Karpas-422 (cell line): ENCODE data around the gene TRAPPC5. TPM values are rescaled to one million over a fixed set of nuclear protein-coding genes. Genes with fewer than 3 reads are reported as not detected.

Experiments
- DNase-seq: peaks from one replicate; pipeline ENCODE4 v3.0.0-alpha.2; 2015
- H2AFZ ChIP-seq: fragments of 200-600 bp; sonication (generic); 2 replicates; pipeline ENCODE4 v1.6.1; 2014; ENCODE audit warnings: antibody characterized with exemption, low read length, mixed read lengths
- H3K27ac ChIP-seq: fragments of 200-600 bp; sonication (generic); 2 replicates; pipeline ENCODE4 v1.5.1; 2014; ENCODE audit warnings: mild to moderate bottlenecking, low read length, moderate library complexity
- H3K27me3 ChIP-seq: fragments of 200-600 bp; sonication (generic); 2 replicates; pipeline ENCODE4 v1.6.1; 2014; ENCODE audit warnings: low read length, mixed read lengths
- H3K36me3 ChIP-seq: fragments of 200-600 bp; sonication (generic); 2 replicates; pipeline ENCODE4 v1.6.1; 2014; ENCODE audit warnings: low read length, mixed read lengths; ENCODE audit not compliant: insufficient read depth
- H3K4me1 ChIP-seq: fragments of 200-600 bp; sonication (generic); 2 replicates; pipeline ENCODE4 v1.6.1; 2014; ENCODE audit warnings: mild to moderate bottlenecking, low read length, mixed read lengths
- H3K4me2 ChIP-seq: fragments of 200-600 bp; sonication (generic); 2 replicates; pipeline ENCODE4 v1.6.1; 2014; ENCODE audit warnings: low read length, low read depth, mild to moderate bottlenecking; ENCODE audit not compliant: poor library complexity, severe bottlenecking
- H3K4me3 ChIP-seq: fragments of 200-600 bp; sonication (generic); 2 replicates; pipeline ENCODE4 v1.5.1; 2014; ENCODE audit warnings: mild to moderate bottlenecking, antibody characterized with exemption, low read length, mixed read lengths
- H3K79me2 ChIP-seq: fragments of 200-600 bp; sonication (generic); 2 replicates; pipeline ENCODE4 v1.6.1; 2014; ENCODE audit warnings: mild to moderate bottlenecking, low read length, mixed read lengths
- H3K9ac ChIP-seq: fragments of 200-600 bp; sonication (generic); 2 replicates; pipeline ENCODE4 v1.6.0; 2014; ENCODE audit warnings: low read length
- H3K9me2 ChIP-seq: fragments of 200-600 bp; sonication (generic), shearing (Covaris generic); replicated peaks from 2 replicates; pipeline ENCODE4 v1.6.0; 2014; ENCODE audit warnings: mild to moderate bottlenecking, low read length, moderate library complexity; ENCODE audit not compliant: insufficient read depth
- H3K9me3 ChIP-seq: fragments of 300-700, 200-600 bp; sonication (generic); 2 replicates; pipeline ENCODE4 v1.6.1; 2014; ENCODE audit warnings: low read length, mixed read lengths
- H4K20me1 ChIP-seq: fragments of 200-600 bp; sonication (generic); 2 replicates; pipeline ENCODE4 v1.6.1; 2014; ENCODE audit warnings: mild to moderate bottlenecking, antibody characterized with exemption, low read length, low read depth; ENCODE audit not compliant: insufficient read depth
- total RNA-seq: library from RNA; depleted of rRNA; stranded (reverse); fragments of >200 nt; shearing (Covaris generic); gene quantifications from 2 replicates; pipeline ENCODE4 v1.2.3, GENCODE V29; 2014; ENCODE audit warnings: low replicate concordance

TRAPPC5 gene
- total RNA-seq, 1 experiment from 2014 or later = 52.1 TPM

DNA sequence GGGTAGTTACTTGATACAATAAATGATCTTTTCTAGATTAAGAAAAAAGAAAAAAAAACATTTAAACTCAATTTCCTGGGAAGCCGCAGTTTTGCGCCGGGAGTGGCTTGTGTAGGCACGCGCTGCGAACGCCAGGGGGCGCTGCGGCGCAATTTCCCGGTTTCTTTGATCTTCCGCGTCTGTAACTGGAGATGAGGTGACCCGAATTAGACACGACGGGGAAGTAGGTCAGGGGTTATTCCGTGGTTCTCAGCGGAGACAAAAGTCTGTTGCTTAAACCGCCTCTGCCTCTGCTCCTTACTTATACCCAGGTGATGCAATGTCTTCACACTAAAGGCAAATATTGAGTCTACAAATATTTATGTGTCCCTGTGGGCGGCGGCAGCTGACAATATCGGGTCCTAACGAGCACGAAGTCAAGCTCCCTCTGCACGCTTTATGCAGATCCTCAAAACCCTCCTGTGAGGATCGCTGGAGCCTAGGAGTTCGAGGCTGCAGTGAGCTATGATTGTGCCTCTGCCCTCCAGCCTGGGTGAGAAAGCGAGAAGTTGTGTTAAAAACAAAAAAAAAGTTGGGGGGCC is 28.5 kb upstream of the TRAPPC5 start:
- Histone ChIP-seq H4K20me1 (no peaks in the 10 kb centered on the region), H3K9me3 (no peaks in the 10 kb centered on the region), H3K36me3 (no peaks in the 10 kb centered on the region), H3K4me1 (peaks cover 5% of the 10 kb centered on the region), H3K4me2 (peak overlapping the region; percentile 69), H3K27ac (no peak overlapping the region), H3K4me3 (peak overlapping the region; percentile 54), H3K9ac (peak overlapping the region; percentile 48), H3K27me3 (no peaks in the 10 kb centered on the region), H2AFZ (peak overlapping the region; percentile 82), H3K9me2 (no peaks in the 10 kb centered on the region), H3K79me2 (no peaks in the 10 kb centered on the region)
- DNase-seq = peak; percentile 90

DNA sequence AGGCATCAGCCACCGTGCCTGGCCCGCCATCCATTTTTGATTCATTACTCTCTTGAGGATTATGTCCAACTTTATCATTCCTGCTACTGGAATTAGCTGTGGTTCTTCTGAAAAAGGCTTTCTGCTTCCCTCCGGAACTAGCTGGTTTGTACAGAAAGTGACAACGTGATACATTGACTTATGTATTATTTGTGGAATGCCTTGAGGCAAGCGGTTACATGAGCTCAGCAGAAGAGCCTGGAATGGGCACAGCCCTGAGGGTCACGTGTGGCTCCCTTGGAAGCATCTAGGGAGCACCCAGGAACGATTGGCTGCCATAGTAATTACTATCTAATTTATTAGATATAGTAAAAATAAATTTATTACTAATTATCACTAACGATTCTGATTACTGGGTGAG is 26.2 kb upstream of the TRAPPC5 start:
- DNase-seq = no peak
- H3K4me3 ChIP-seq = no peak overlapping the region
- no peak overlapping the region for H3K4me2 ChIP-seq

DNA sequence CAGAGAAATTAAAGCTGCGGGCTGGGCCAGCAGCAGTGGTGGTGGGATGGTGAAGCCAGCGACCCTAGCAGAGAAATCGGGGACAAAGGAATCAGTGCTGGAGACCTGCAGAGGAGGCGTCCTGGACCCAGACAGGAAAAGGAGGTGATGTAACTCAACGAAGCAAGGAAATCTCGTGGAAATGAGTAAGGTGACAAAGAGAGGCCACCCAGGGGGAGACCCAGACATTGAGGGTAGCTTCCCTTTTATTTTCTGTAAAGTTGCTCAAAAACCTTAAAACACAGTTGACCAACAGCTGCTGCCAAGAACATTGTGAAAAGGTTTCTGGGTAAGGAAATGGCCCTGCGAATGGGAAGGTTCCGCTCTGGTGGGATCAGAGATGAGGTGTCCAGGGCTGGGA is 25.1 kb upstream of the TRAPPC5 start:
- no peak for DNase-seq
- Histone ChIP-seq H3K79me2 (no peaks in the 10 kb centered on the region), H3K9me2 (no peaks in the 10 kb centered on the region), H3K27ac (no peak overlapping the region), H3K9ac (no peak overlapping the region), H3K4me1 (peaks cover 5% of the 10 kb centered on the region), H3K9me3 (no peaks in the 10 kb centered on the region), H3K4me2 (no peak overlapping the region), H4K20me1 (no peaks in the 10 kb centered on the region), H3K36me3 (no peaks in the 10 kb centered on the region), H3K27me3 (no peaks in the 10 kb centered on the region), H2AFZ (no peak overlapping the region), H3K4me3 (no peak overlapping the region)

More for the DNA sequence above, 26.2 kb upstream of the TRAPPC5 start:
- H3K9me3 ChIP-seq = no peaks in the 10 kb centered on the region
- H3K27ac ChIP-seq = no peak overlapping the region
- H3K27me3 ChIP-seq = no peaks in the 10 kb centered on the region
- no peaks in the 10 kb centered on the region for H4K20me1 ChIP-seq
- no peaks in the 10 kb centered on the region for H3K9me2 ChIP-seq
- H3K4me1 ChIP-seq = peaks cover 5% of the 10 kb centered on the region
- no peaks in the 10 kb centered on the region for H3K36me3 ChIP-seq
- H3K79me2 ChIP-seq = no peaks in the 10 kb centered on the region
- H3K9ac ChIP-seq = no peak overlapping the region
- no peak overlapping the region for H2AFZ ChIP-seq

DNA sequence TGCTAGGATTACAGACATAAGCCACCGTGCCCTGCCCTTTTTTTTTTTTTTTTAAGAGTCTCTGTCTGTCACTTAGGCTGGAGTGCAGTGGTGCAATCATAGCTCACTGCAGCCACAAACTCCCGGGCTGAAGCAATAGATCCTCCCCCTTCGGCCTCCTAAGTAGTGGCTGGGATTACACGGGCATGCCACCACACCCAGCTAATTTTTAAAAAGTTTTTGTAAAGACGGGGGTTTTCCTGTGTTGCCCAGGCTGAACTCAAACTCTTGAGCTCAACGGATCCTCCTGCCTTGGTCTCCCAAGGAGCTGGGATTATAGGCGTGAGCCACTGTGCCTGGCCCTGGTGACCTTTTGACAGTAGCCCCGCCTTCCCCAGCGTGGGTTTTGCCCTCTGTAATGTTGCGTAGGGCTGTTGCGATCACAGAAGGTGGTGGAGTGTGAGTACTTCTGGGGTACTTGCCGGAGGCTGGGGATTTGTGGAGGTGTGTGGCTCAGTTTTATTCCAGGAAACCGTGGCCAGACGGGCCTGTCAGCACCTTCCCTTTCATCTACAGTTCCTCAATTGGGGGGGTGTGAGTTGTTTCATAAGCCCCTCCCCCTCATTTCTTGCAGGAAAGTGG is 23.4 kb upstream of the TRAPPC5 start:
- Histone ChIP-seq H3K27ac (no peak overlapping the region), H3K27me3 (no peaks in the 10 kb centered on the region), H2AFZ (no peak overlapping the region), H3K9me2 (no peaks in the 10 kb centered on the region), H3K9ac (no peak overlapping the region), H4K20me1 (no peaks in the 10 kb centered on the region), H3K9me3 (no peaks in the 10 kb centered on the region), H3K4me3 (no peak overlapping the region), H3K4me1 (peaks cover 2% of the 10 kb centered on the region), H3K4me2 (no peak overlapping the region), H3K36me3 (no peaks in the 10 kb centered on the region), H3K79me2 (no peaks in the 10 kb centered on the region)
- DNase-seq = no peak

DNA sequence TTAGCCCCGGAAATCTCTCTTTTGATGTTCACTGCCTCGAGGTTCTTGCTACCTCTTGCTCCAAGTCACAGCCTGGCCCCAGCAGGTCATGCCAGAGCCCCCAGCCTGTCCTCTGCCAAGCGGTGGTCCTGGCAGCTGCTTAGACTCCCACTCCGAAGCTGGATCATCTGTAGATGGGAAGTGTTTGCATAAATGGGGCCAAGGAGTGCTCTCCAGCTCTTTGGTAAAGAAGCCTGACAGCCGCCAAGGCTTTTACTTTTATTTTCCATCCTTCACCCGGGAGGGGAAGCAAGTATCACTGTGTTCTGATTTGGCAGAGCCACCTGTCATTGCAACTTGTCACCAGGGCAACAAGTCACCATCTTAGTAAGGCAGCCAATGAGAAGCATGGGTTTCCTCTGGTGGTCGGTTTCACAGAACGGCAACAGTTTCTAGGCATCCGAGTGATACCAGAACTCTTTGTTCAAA is 22.4 kb upstream of the TRAPPC5 start:
- H3K79me2 ChIP-seq = no peaks in the 10 kb centered on the region
- H3K4me3 ChIP-seq = no peak overlapping the region
- no peaks in the 10 kb centered on the region for H3K4me1 ChIP-seq
- no peaks in the 10 kb centered on the region for H3K27me3 ChIP-seq
- H3K4me2 ChIP-seq = no peak overlapping the region
- H4K20me1 ChIP-seq = no peaks in the 10 kb centered on the region
- no peak overlapping the region for H3K27ac ChIP-seq
- H3K9me3 ChIP-seq = no peaks in the 10 kb centered on the region
- H3K9ac ChIP-seq = no peak overlapping the region; the same call in 1 of the 2 replicates
- peak; percentile 68 for DNase-seq
- no peak overlapping the region for H2AFZ ChIP-seq
- H3K36me3 ChIP-seq = no peaks in the 10 kb centered on the region
- H3K9me2 ChIP-seq = no peaks in the 10 kb centered on the region

DNA sequence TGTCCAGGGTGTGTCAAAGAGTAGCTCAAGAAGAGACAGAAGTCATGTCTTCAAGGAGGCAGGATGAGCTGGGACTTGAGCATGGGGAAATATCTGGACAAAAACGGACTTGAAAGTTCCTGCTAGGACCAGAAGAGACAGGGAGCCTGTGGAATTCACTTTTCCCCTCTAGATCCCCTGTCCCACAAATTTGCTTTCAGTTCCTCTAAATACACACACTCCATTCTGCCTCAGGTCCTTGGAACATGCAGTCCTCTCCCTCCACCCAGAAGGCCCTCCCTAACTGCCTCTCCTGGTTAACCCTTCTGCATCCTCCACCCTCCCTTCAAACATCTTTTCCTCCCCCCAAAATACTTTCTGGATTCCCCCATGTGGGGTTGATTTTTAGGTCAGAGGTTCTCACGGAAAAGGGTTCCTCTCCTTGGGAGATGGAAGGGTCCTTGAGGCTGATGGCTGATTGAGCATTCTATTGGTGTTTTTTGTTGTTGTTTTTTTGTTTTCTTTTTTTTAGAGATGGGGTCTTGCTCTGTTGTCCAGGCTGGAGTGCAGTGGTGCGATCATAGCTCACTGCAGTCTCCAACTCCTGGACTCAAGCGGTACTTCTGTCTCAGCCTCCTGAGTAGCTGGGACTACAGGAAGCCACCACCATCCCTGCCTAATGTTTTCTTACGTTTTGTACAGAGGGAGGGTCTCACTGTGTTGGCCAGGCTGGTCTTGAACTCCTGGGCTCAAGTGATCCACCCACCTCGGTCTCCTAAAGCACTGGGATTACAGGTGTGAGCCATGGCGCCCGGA is 18.7 kb upstream of the TRAPPC5 start:
- no peak overlapping the region for H3K9ac ChIP-seq
- no peaks in the 10 kb centered on the region for H3K4me1 ChIP-seq
- H3K4me2 ChIP-seq = no peak overlapping the region
- H3K27ac ChIP-seq = no peak overlapping the region
- no peaks in the 10 kb centered on the region for H4K20me1 ChIP-seq
- no peak overlapping the region for H2AFZ ChIP-seq
- H3K9me3 ChIP-seq = no peaks in the 10 kb centered on the region
- no peaks in the 10 kb centered on the region for H3K79me2 ChIP-seq
- H3K9me2 ChIP-seq = no peaks in the 10 kb centered on the region
- no peak overlapping the region for H3K4me3 ChIP-seq
- no peak for DNase-seq
- no peaks in the 10 kb centered on the region for H3K36me3 ChIP-seq
- no peaks in the 10 kb centered on the region for H3K27me3 ChIP-seq

DNA sequence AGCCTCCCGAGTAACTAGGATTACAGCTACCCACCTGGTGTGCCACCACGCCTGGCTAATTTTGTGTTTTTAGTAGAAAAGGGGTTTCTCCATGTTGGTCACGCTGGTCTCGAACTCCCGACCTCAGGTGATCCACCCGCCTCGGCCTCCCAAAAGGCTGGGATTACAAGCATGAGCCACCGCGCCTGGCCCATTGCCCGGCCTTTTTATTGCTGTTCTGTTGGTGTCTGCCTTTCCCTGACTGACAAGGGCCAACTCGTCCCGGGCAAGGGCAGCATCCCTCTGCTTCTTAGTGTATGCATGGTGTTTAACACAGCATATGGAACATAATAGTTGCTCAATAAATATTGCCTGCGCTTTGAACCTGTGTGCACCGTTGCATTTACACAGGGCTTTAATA is 18.0 kb upstream of the TRAPPC5 start:
- H3K9ac ChIP-seq = no peak overlapping the region
- no peaks in the 10 kb centered on the region for H3K36me3 ChIP-seq
- DNase-seq = no peak
- H3K27me3 ChIP-seq = no peaks in the 10 kb centered on the region
- no peaks in the 10 kb centered on the region for H4K20me1 ChIP-seq
- H3K9me3 ChIP-seq = no peaks in the 10 kb centered on the region
- no peak overlapping the region for H3K4me2 ChIP-seq
- H3K27ac ChIP-seq = no peak overlapping the region
- H3K9me2 ChIP-seq = no peaks in the 10 kb centered on the region
- no peak overlapping the region for H3K4me3 ChIP-seq
- H2AFZ ChIP-seq = no peak overlapping the region
- no peaks in the 10 kb centered on the region for H3K4me1 ChIP-seq
- no peaks in the 10 kb centered on the region for H3K79me2 ChIP-seq

DNA sequence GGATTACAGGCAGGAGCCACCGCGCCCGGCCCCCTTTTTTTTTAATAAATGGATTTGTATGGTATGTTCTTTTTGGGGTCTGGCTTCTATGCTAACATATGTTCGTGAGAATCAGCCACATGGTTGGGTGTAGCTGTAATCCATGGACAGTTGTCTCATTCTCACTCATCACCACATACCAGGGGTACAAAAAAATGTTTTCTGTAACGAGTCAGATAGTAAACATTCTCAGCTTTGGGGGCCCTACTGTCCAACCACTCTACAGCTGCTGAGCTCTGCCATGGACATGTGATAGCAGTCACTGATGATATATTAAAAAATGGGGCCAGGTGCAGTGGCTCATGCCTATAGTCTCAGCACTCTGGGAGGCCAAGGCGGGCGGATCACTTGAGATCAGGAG is 16.9 kb upstream of the TRAPPC5 start:
- no peak overlapping the region for H3K4me2 ChIP-seq
- H3K9me2 ChIP-seq = no peaks in the 10 kb centered on the region
- H3K4me1 ChIP-seq = no peaks in the 10 kb centered on the region
- no peak overlapping the region for H3K27ac ChIP-seq
- no peaks in the 10 kb centered on the region for H3K9me3 ChIP-seq
- H4K20me1 ChIP-seq = no peaks in the 10 kb centered on the region
- no peaks in the 10 kb centered on the region for H3K79me2 ChIP-seq
- no peak for DNase-seq
- no peaks in the 10 kb centered on the region for H3K27me3 ChIP-seq
- no peak overlapping the region for H3K9ac ChIP-seq
- no peaks in the 10 kb centered on the region for H3K36me3 ChIP-seq
- no peak overlapping the region for H3K4me3 ChIP-seq
- H2AFZ ChIP-seq = no peak overlapping the region
